HepG2 (cell line): ENCODE data around the gene PDIK1L.

Experiments
- CBFB ChIP-seq: sonication (generic); formaldehyde crosslinking; IDR thresholded peaks from 2 replicates; pipeline ENCODE4 v1.4.0; 2020; ENCODE audit warnings: missing genetic modification reagents
- EP300 ChIP-seq, 3 experiments: sonication (generic) in 1 of 3; formaldehyde crosslinking in 1 of 3; IDR thresholded peaks; 2 replicates each; pipeline versions ENCODE4 v1.5.1 to v1.6.1; 2011 to 2020; ENCODE audit warnings: low read depth in 2 of 3, low read length in 2 of 3, borderline replicate concordance in 1 of 3, improper control_type of control experiment in 1 of 3, mild to moderate bottlenecking in 1 of 3, missing genetic modification reagents in 1 of 3, moderate library complexity in 1 of 3
- EZH2 ChIP-seq: conservative IDR thresholded peaks from 2 replicates; pipeline ENCODE4 v1.6.1; 2012; ENCODE audit warnings: mild to moderate bottlenecking, low read depth, low read length, moderate library complexity
- FLYWCH1 ChIP-seq: sonication (generic); formaldehyde crosslinking; IDR thresholded peaks from 2 replicates; pipeline ENCODE4 v1.8.1; 2023; ENCODE audit warnings: mild to moderate bottlenecking, missing genetic modification reagents
- MAFF ChIP-seq: IDR thresholded peaks from 2 replicates; pipeline ENCODE4 v1.6.1; 2011; ENCODE audit warnings: low read depth, low read length, improper control_type of control experiment
- NBN ChIP-seq: fragments of 450-650 bp; conservative IDR thresholded peaks from 2 replicates; pipeline ENCODE4 v1.6.1; 2017
- NR2F1 ChIP-seq, 2 experiments: fragments of 450-650 bp in 1 of 2; formaldehyde crosslinking in 1 of 2; IDR thresholded peaks; 2 replicates each; pipeline versions ENCODE4 v1.5.0 to v1.6.1; 2016 to 2020; ENCODE audit warnings: mild to moderate bottlenecking in 1 of 2, missing compliant biosample characterization in 1 of 2, missing genetic modification reagents in 1 of 2, moderate library complexity in 1 of 2
- RFX5 ChIP-seq: IDR thresholded peaks from 2 replicates; pipeline ENCODE4 v1.6.1; 2011; ENCODE audit warnings: low read depth, low read length, improper control_type of control experiment
- SIN3A ChIP-seq: IDR thresholded peaks from 2 replicates; pipeline ENCODE4 v1.6.1; 2011; ENCODE audit warnings: low read depth, mild to moderate bottlenecking, control low read depth, low read length, borderline replicate concordance
- SMAD3 ChIP-seq: sonication (generic); formaldehyde crosslinking; IDR thresholded peaks from 2 replicates; pipeline ENCODE4 v1.4.0; 2020; ENCODE audit warnings: missing genetic modification reagents
- YY1 ChIP-seq: IDR thresholded peaks from 2 replicates; pipeline ENCODE4 v1.6.1; 2011; ENCODE audit warnings: low read length, low read depth, moderate library complexity, mild to moderate bottlenecking; ENCODE audit not compliant: insufficient read depth, insufficient replicate concordance
- TF ChIP-seq, protein P1 (sequence below): IDR thresholded peaks from 2 replicates; pipeline ENCODE4 v1.6.1; 2012; ENCODE audit warnings: inconsistent platforms
- TF ChIP-seq, protein P2 (sequence below): sonication (generic); formaldehyde crosslinking; IDR thresholded peaks from 2 replicates; pipeline ENCODE4 v1.5.0; 2020; ENCODE audit warnings: missing genetic modification reagents, mild to moderate bottlenecking, borderline replicate concordance
- TF ChIP-seq, protein P3 (sequence below): sonication (generic); formaldehyde crosslinking; IDR thresholded peaks from 2 replicates; pipeline ENCODE4 v1.4.0; 2020; ENCODE audit warnings: mild to moderate bottlenecking, missing genetic modification reagents

DNA sequence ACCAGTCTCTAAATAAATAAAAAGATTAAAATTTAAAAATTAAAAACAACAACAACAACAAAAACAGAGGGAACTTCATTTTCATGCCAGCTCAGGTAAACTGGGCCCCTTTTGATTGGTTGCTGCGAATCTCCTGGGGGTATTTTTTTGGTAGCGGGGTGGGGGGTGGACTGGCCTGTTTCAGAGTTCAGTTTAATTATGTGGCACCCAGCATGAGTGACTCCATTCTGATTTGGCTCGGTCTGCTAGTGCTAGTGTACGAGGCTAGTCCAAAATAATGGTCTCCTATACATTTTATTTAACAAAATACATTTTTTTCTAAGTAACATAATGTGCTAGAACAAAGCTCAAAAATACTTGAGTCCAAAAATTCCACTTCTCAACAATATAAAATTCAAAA lies 18.2 kb downstream of the PDIK1L start:
- TF ChIP-seq NBN (no peak), EZH2 (no peak), YY1 (no peak), CBFB (CRISPR knock-in tag) (no peak), SMAD3 (CRISPR knock-in tag) (no peak), FLYWCH1 (no peak), RFX5 (no peak), NR2F1 (CRISPR knock-in tag; IDR thresholded peaks at IDR 0.05) (no peak), SIN3A (no peak), EP300 (IDR thresholded peaks at IDR 0.05; ENCODE audit: low read depth in 2 of 2, low read length in 2 of 2) (no peak), EP300 (CRISPR knock-in tag; IDR thresholded peaks at IDR 0.05; ENCODE audit: borderline replicate concordance) (no peak), MAFF (no peak)
- TF ChIP-seq, protein P1, sequence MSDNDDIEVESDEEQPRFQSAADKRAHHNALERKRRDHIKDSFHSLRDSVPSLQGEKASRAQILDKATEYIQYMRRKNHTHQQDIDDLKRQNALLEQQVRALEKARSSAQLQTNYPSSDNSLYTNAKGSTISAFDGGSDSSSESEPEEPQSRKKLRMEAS, result no peak
- TF ChIP-seq, protein P2, sequence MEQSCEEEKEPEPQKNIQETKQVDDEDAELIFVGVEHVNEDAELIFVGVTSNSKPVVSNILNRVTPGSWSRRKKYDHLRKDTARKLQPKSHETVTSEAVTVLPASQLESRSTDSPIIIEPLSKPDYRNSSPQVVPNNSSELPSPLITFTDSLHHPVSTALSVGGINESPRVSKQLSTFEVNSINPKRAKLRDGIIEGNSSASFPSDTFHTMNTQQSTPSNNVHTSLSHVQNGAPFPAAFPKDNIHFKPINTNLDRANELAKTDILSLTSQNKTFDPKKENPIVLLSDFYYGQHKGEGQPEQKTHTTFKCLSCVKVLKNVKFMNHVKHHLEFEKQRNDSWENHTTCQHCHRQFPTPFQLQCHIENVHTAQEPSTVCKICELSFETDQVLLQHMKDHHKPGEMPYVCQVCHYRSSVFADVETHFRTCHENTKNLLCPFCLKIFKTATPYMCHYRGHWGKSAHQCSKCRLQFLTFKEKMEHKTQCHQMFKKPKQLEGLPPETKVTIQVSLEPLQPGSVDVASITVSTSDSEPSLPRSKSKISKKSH, result no peak
- TF ChIP-seq, protein P3, sequence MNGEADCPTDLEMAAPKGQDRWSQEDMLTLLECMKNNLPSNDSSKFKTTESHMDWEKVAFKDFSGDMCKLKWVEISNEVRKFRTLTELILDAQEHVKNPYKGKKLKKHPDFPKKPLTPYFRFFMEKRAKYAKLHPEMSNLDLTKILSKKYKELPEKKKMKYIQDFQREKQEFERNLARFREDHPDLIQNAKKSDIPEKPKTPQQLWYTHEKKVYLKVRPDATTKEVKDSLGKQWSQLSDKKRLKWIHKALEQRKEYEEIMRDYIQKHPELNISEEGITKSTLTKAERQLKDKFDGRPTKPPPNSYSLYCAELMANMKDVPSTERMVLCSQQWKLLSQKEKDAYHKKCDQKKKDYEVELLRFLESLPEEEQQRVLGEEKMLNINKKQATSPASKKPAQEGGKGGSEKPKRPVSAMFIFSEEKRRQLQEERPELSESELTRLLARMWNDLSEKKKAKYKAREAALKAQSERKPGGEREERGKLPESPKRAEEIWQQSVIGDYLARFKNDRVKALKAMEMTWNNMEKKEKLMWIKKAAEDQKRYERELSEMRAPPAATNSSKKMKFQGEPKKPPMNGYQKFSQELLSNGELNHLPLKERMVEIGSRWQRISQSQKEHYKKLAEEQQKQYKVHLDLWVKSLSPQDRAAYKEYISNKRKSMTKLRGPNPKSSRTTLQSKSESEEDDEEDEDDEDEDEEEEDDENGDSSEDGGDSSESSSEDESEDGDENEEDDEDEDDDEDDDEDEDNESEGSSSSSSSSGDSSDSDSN, result no peak
